ENCODE measurements around the gene ESRRG. TPM values are rescaled to one million over a fixed set of nuclear protein-coding genes. Genes with fewer than 3 reads are reported as not detected.
A peak's percentile ranks its signal among the peaks of the same experiment; 100 is the strongest.

Gene ESRRG
- total and polyA plus RNA-seq, 2 donors (not counting 3 experiments of a cell fraction or from before 2014, with no cell fraction given): not detected

DNA sequence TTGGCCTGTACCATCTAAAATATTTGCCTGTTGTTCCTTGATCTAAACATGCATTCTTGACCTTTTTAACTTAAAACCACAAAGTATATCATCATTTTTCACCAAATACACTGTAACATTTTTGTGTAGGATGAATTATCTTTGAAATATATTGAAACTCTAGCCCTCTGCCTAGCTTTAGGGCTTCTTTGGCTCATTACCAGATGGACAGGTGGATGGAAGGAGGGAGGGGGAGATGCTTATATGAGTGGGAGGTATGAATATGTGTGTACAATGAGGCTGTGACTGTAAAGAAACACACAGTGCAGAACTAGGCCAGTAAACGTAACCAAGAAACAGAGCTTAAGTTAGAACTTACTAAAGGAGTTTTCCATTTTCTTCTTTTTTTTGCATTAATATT, 118.5 kb downstream of the ESRRG start:
- Histone ChIP-seq H2AFZ (ENCODE audit: low read depth, low read length) (no peak overlapping the region), H3K36me3 (ENCODE audit: control insufficient read depth in 2 of 2, extremely low read depth in 1 of 2, insufficient read depth in 2 of 2, low read length in 2 of 2) (no peaks in the 10 kb centered on the region), H3K27ac (ENCODE audit: insufficient read depth, low read depth, low read length) (no peak overlapping the region), H3K4me3 (replicated peaks in 1 of 3; ENCODE audit: insufficient read depth in 1 of 3, low read depth in 1 of 3, low read length in 3 of 3) (no peak overlapping the region), H3K79me2 (ENCODE audit: control insufficient read depth, insufficient read depth, low read length) (no peaks in the 10 kb centered on the region), H3K9me1 (replicated peaks; ENCODE audit: control insufficient read depth, extremely low read depth, insufficient read depth, low read length) (no peaks in the 10 kb centered on the region), H3K4me1 (ENCODE audit: control insufficient read depth, extremely low read depth, insufficient read depth, low read length) (no peaks in the 10 kb centered on the region), H3K27me3 (ENCODE audit: control insufficient read depth in 2 of 2, insufficient read depth in 2 of 2, low read length in 2 of 2) (no peaks in the 10 kb centered on the region), H3K9me3 (replicated peaks; ENCODE audit: control insufficient read depth, insufficient read depth, low read length) (no peaks in the 10 kb centered on the region), H4K20me1 (replicated peaks; ENCODE audit: control insufficient read depth, extremely low read depth, insufficient read depth, low read length) (no peaks in the 10 kb centered on the region), H3K9ac (replicated peaks; ENCODE audit: extremely low read depth, insufficient read depth, low read length) (no peak overlapping the region), H3K4me2 (ENCODE audit: insufficient read depth, low read length) (no peak overlapping the region)
- FAIRE-seq: no peak
- CTCF ChIA-PET: no interaction called here
- no TSS peak for BruUV-seq (replicated peaks)
- intact Hi-C loops (cut with micrococcal nuclease): no loop called here
- TF ChIP-seq GATA2 (IDR thresholded peaks at IDR 0.05; ENCODE audit: insufficient read depth, insufficient read length, low read depth, low read length) (no peak), JUN (IDR thresholded peaks at IDR 0.05; ENCODE audit: borderline replicate concordance, insufficient read depth, insufficient read length, low read depth) (no peak), POLR2AphosphoS5 (IDR thresholded peaks at IDR 0.05; ENCODE audit: insufficient read depth, low read depth, low read length) (no peak)
- TF ChIP-seq, protein P1, sequence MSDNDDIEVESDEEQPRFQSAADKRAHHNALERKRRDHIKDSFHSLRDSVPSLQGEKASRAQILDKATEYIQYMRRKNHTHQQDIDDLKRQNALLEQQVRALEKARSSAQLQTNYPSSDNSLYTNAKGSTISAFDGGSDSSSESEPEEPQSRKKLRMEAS (IDR thresholded peaks at IDR 0.05; ENCODE audit: insufficient read depth, insufficient read length): no peak
- dilution Hi-C loops (cut with MboI; ENCODE audit: extremely low pct_ligation_motif_present, low sequenced_read_pairs): no loop called here
- POLR2A ChIA-PET: no interaction called here
- no peak for DNase-seq (ENCODE audit: low read depth, low spot score)

DNA sequence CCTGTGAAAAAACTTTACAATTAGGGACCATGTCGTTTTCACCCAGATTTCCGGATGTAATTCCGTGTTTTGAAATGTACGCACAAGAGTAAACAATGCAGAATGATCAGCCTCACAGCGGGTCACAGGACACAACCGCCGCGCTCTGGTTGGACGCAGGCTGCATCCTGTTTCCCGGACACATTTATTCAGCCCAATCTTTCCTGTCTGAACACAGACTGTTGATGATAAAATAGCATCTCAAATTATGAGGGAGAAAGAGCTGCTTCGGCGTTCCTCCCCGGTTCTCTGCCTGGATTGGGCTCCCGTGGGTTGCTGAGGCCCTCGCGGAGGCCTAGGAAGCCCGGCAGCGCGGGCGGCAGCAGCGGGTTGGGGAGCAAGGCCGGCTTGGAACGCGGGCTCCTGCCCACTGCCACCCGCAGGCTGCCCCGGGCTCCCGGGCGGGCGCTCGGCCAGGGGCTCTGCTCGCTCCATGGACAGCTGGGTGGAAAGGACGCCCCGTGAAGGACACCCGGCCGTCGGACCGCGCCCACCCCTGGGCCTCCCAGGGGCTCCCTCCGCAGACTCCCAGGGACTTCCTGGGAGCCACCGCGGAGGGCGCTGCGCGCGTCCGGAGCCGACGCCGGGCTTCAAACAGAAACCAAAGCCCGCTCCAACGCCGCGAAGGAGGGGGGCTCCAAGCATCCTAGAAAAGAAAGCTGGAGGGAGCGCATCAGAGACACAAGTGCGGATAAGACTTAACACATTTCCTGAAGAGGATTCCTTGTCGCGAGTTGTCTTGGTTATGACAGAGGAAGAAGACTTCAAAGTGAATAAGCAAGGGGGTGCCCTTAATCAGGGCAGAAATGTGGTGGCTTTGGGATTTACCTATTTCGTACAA, 122.3 kb downstream of the ESRRG start:
- no peaks in the 10 kb centered on the region for H3K9me3 ChIP-seq (replicated peaks; ENCODE audit: control insufficient read depth, insufficient read depth, low read length)
- H3K9me1 ChIP-seq (replicated peaks; ENCODE audit: control insufficient read depth, extremely low read depth, insufficient read depth, low read length): no peaks in the 10 kb centered on the region
- H3K27me3 ChIP-seq (ENCODE audit: control insufficient read depth in 2 of 2, insufficient read depth in 2 of 2, low read length in 2 of 2): no peaks in the 10 kb centered on the region
- H2AFZ ChIP-seq (ENCODE audit: low read depth, low read length): peak overlapping the region; percentile 96
- H4K20me1 ChIP-seq (replicated peaks; ENCODE audit: control insufficient read depth, extremely low read depth, insufficient read depth, low read length): no peaks in the 10 kb centered on the region
- peak overlapping the region; percentile 52 for H3K27ac ChIP-seq (ENCODE audit: insufficient read depth, low read depth, low read length)
- intact Hi-C loops (cut with micrococcal nuclease): no loop called here
- H3K4me1 ChIP-seq (ENCODE audit: control insufficient read depth, extremely low read depth, insufficient read depth, low read length): no peaks in the 10 kb centered on the region
- peak; percentile 56 for DNase-seq (ENCODE audit: low read depth, low spot score)
- no peaks in the 10 kb centered on the region for H3K36me3 ChIP-seq (ENCODE audit: control insufficient read depth in 2 of 2, extremely low read depth in 1 of 2, insufficient read depth in 2 of 2, low read length in 2 of 2)
- FAIRE-seq: peak; percentile 81
- ChIA-PET POLR2A (no interaction called here), CTCF (interaction anchor here (1.0 kb wide), 1 partner anchor 1060 kb away, joined by 3 read pairs; no protein-coding TSS in a partner anchor)
- TSS peak; percentile 62 for BruUV-seq (replicated peaks)
- dilution Hi-C loops (cut with MboI; ENCODE audit: extremely low pct_ligation_motif_present, low sequenced_read_pairs): no loop called here
- TF ChIP-seq, protein P2, sequence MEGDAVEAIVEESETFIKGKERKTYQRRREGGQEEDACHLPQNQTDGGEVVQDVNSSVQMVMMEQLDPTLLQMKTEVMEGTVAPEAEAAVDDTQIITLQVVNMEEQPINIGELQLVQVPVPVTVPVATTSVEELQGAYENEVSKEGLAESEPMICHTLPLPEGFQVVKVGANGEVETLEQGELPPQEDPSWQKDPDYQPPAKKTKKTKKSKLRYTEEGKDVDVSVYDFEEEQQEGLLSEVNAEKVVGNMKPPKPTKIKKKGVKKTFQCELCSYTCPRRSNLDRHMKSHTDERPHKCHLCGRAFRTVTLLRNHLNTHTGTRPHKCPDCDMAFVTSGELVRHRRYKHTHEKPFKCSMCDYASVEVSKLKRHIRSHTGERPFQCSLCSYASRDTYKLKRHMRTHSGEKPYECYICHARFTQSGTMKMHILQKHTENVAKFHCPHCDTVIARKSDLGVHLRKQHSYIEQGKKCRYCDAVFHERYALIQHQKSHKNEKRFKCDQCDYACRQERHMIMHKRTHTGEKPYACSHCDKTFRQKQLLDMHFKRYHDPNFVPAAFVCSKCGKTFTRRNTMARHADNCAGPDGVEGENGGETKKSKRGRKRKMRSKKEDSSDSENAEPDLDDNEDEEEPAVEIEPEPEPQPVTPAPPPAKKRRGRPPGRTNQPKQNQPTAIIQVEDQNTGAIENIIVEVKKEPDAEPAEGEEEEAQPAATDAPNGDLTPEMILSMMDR (IDR thresholded peaks at IDR 0.05; ENCODE audit: extremely low read depth in 1 of 2, insufficient read depth in 1 of 2, low read depth in 1 of 2, low read length in 2 of 2): peak; percentile 17 to 22
- TF ChIP-seq MYC (IDR thresholded peaks at IDR 0.05; ENCODE audit: low read depth, low read length): no peak
- peak overlapping the region; percentile 75 for H3K9ac ChIP-seq (replicated peaks; ENCODE audit: extremely low read depth, insufficient read depth, low read length)
- H3K79me2 ChIP-seq (ENCODE audit: control insufficient read depth, insufficient read depth, low read length): no peaks in the 10 kb centered on the region
- H3K4me3 ChIP-seq (replicated peaks in 1 of 3; ENCODE audit: insufficient read depth in 1 of 3, low read depth in 1 of 3, low read length in 3 of 3): peak overlapping the region; percentile 43 to 59 (median 53)
- peak overlapping the region; percentile 83 for H3K4me2 ChIP-seq (ENCODE audit: insufficient read depth, low read length)
